DND-41 (cell line): ENCODE data around the gene SCML2.

ENCODE experiments used
- CTCF ChIP-seq: IDR thresholded peaks from 2 replicates; pipeline ENCODE4 v1.5.1; 2012; ENCODE audit warnings: borderline replicate concordance, low read length, moderate library complexity, mild to moderate bottlenecking; ENCODE audit not compliant: poor library complexity, severe bottlenecking; ENCODE audit errors: extremely low read depth
- EZH2 ChIP-seq: IDR thresholded peaks from 3 replicates; pipeline ENCODE4 v1.6.1; 2012; ENCODE audit warnings: borderline replicate concordance, low read depth, mild to moderate bottlenecking, moderate library complexity, low read length, inconsistent platforms; ENCODE audit not compliant: severe bottlenecking

GRCh38 chrX:18290200-18290599 is 64.3 kb downstream of the SCML2 start:
- TF ChIP-seq CTCF (no peak), EZH2 (no peak)
